Right ventricle myocardium inferior (tissue), 1 donor: ENCODE results near the gene PCDHA3. TPM values are rescaled to one million over a fixed set of nuclear protein-coding genes. Genes with fewer than 3 reads are reported as not detected.
A peak's percentile ranks its signal among the peaks of the same experiment; 100 is the strongest.
"Not testable (repeated sequence)": the region's sequence is repeated elsewhere in the genome, so short reads cannot be mapped to it uniquely, and the experiment has no call there.

Experiments
- ATAC-seq: fragments of 200-7000 bp; cut with Tn5 transposase; one replicate; pipeline ENCODE4 v1.9.1; 2020; ENCODE audit warnings: mild to moderate bottlenecking, moderate library complexity
- DNase-seq: peaks from one replicate; pipeline ENCODE4 v3.0.0; 2021; ENCODE audit errors: missing footprints
- intact Hi-C: fragments of 100-400 bp; cut with DNase I; formaldehyde crosslinking; loops from one replicate; pipeline ENCODE4 v1.11.0; 2022
- total RNA-seq: library from RNA; stranded (reverse); fragmentation: NEBNext Ultra II Directional; extraction: Animal tissue kit (Norgen Biotek cat#: 25700); gene quantifications from one replicate; pipeline ENCODE4 v1.2.1, GENCODE V29; 2021
- donor health status: DM: no; HTN: yes; CAD: no; lungs with severe emphysema.

The PCDHA3 gene
- total RNA-seq, 1 donor from 2014 or later, result 0.14 TPM

- ATAC-seq, intact Hi-C loops: not testable (repeated sequence)
- DNase-seq, result peak; percentile 55
These were observed 7.5 kb downstream of the PCDHA3 start for GRCh38 chr5:140808241-140808888.

GRCh38 chr5:140808889-140809291 lies 8.0 kb downstream of the PCDHA3 start:
- intact Hi-C loops, result no loop called here
- no peak for DNase-seq
- ATAC-seq, result no peak

DNA sequence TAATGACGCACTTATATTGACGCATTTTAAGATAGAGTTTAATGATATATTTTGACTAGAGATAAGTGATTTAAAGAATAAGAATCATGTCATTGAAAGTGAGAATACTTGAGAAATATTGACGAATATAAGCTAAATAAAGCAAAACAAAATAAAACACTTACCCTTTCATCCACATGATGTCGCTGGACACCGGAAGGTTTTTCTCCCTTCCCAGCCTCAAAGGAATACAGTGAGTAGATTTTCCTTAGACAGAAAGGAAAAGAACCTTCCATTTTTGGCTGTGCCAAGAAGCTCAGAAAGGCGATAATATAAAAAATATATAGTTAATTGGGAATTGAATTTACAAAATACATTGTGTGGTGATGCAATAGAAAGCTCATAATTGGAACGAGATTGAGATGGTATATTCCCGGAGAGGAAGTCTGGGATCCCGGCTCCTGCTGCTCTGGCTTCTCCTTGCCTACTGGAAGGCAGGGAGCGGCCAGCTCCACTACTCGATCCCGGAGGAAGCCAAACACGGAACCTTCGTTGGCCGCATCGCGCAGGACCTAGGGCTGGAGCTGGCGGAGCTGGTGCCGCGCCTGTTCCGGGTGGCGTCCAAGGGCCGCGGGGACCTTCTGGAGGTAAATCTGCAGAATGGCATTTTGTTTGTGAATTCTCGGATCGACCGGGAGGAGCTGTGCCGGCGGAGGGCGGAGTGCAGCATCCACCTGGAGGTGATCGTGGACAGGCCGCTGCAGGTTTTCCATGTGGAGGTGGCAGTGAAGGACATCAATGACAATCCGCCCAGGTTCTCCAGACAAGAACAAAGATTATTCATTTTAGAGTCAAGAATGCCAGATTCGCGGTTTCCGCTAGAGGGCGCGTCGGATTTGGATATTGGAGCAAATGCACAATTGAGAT lies 20.8 kb downstream of the PCDHA3 start, which contains the start of gene PCDHA5:
TSS of gene PCDHA5 (plus strand) at position 239 of the 906 bp plus-strand sequence.
- ATAC-seq, result no peak
- peak; percentile 54 for DNase-seq
- intact Hi-C loops, result no loop called here

GRCh38 chr5:140822281-140822629 lies 21.4 kb downstream of the PCDHA3 start:
- intact Hi-C loops, result no loop called here
- ATAC-seq, result no peak
- DNase-seq, result no peak

- ATAC-seq, intact Hi-C loops, DNase-seq: not testable (repeated sequence)
These were observed 22.1 kb downstream of the PCDHA3 start for GRCh38 chr5:140822969-140823368.

- DNase-seq, result peak; percentile 68
- intact Hi-C loops, result no loop called here
- ATAC-seq, result no peak
These were observed 22.6 kb downstream of the PCDHA3 start for GRCh38 chr5:140823475-140823874.

DNA sequence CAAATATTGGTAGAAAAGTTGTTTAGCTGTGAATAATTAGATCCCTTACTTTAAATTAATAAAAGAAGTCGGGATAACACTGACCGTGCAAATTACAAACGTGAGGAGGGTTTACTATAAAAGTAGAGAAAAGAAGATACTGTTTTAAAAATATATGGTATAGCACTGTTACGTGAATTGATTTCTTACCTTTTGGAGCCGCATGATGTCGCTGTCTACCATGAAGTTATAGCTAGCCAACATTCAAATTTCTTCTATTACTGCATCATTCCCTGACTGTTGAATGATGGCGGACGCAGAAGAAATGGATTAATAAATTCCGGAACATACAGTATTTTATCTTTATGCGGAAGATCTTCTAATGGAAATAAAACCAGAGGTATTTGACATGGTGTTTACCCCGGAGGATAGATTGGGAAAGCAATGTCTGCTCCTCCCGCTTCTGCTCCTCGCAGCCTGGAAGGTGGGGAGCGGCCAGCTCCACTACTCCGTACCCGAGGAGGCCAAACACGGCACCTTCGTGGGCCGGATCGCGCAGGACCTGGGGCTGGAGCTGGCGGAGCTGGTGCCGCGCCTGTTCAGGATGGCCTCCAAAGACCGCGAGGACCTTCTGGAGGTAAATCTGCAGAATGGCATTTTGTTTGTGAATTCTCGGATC lies 27.0 kb downstream of the PCDHA3 start, which contains the start of gene PCDHA6:
TSS of gene PCDHA6 (plus strand) at position 257 of the 658 bp plus-strand sequence. CDS start at position 389, 132 bp downstream.
- no peak for DNase-seq
- intact Hi-C loops, result no loop called here
- no peak for ATAC-seq

DNA sequence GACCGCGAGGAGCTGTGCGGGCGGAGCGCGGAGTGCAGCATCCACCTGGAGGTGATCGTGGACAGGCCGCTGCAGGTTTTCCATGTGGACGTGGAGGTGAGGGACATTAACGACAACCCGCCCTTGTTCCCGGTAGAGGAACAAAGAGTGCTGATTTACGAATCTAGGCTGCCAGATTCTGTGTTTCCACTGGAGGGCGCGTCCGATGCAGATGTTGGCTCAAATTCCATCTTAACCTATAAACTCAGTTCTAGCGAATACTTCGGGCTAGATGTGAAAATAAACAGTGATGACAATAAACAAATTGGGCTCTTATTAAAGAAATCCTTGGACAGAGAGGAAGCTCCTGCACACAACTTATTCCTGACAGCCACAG lies 27.5 kb downstream of the PCDHA3 start:
- DNase-seq (no peak), ATAC-seq (no peak)
- intact Hi-C loops, result no loop called here

GRCh38 chr5:140829511-140830501 lies 28.9 kb downstream of the PCDHA3 start:
- DNase-seq, result peak; percentile 62
- intact Hi-C loops, result loop anchor here (10.0 kb wide), 1 partner anchor 215 kb away; no protein-coding TSS in a partner anchor
- not testable (repeated sequence) for ATAC-seq

- intact Hi-C loops, result loop anchor here (10.0 kb wide), 1 partner anchor 211 kb away; no protein-coding TSS in a partner anchor
- ATAC-seq (no peak), DNase-seq (no peak)
These were observed 33.1 kb downstream of the PCDHA3 start, which contains the start of gene PCDHA7 for GRCh38 chr5:140833993-140834392. PCDHA7 (plus strand) TSS chr5:140834269; CDS start chr5:140834384, 115 bp downstream.

- not testable (repeated sequence) for DNase-seq, ATAC-seq
- intact Hi-C loops, result loop anchor here (10.0 kb wide), 1 partner anchor 210 kb away; no protein-coding TSS in a partner anchor
These were observed 33.7 kb downstream of the PCDHA3 start for GRCh38 chr5:140834439-140835008.

DNA sequence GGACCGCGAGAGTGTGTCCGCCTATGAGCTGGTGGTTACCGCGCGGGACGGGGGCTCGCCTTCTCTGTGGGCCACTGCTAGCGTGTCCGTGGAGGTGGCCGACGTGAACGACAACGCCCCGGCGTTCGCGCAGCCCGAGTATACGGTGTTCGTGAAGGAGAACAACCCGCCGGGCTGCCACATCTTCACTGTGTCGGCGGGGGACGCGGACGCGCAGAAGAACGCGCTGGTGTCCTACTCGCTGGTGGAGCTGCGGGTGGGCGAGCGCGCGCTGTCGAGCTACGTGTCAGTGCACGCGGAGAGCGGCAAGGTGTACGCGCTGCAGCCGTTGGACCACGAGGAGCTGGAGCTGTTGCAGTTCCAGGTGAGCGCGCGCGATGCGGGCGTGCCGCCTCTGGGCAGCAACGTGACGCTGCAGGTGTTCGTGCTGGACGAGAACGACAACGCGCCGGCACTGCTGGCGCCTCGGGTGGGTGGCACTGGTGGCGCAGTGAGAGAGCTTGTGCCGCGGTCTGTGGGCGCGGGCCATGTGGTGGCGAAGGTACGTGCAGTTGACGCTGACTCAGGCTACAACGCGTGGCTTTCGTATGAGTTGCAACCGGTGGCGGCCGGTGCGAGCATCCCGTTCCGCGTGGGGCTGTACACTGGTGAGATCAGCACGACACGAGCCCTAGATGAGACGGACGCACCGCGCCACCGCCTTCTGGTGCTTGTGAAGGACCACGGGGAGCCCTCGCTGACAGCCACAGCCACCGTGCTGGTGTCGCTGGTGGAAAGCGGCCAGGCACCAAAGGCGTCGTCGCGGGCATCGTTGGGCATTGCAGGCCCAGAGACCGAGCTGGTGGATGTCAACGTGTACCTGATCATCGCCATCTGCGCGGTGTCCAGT lies 35.0 kb downstream of the PCDHA3 start:
- DNase-seq, result peak; percentile 59
- no peak for ATAC-seq
- intact Hi-C loops, result loop anchor here (10.0 kb wide), 1 partner anchor 209 kb away; no protein-coding TSS in a partner anchor

DNA sequence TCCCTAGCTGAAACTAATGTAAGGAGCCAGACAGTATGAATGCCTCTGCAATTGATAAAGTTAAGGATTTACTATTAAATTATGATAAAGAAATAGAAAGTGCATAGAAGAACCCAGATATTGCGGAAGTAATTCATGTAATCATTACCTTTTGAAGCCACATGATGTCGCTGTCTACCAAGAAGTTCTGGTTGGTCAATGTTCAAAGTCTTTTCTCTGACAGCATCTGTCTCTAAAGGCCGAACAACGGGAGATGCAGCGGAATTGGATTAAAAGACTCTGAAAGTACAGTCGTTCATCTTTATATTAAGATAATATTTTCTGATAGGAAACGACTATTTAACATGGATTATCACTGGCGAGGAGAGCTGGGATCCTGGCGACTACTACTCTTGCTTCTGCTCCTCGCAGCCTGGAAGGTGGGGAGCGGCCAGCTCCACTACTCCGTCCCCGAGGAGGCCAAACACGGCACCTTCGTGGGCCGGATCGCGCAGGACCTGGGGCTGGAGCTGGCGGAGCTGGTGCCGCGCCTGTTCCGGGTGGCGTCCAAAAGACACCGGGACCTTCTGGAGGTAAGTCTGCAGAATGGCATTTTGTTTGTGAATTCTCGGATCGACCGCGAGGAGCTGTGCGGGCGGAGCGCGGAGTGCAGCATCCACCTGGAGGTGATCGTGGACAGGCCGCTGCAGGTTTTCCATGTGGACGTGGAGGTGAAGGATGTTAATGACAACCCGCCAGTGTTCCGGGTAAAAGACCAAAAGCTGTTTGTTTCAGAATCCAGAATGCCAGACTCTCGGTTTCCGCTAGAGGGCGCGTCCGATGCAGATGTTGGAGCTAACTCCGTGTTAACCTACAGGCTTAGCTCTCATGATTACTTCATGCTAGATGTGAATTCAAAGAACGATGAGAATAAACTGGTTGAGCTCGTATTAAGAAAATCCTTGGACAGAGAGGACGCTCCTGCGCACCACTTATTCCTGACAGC lies 40.4 kb downstream of the PCDHA3 start, which contains the start of gene PCDHA8:
TSS of gene PCDHA8 (plus strand) at position 210 of the 985 bp plus-strand sequence. CDS start at position 345, 135 bp downstream.
- intact Hi-C loops, result no loop called here
- DNase-seq (no peak), ATAC-seq (no peak)

GRCh38 chr5:140842798-140843733 lies 42.2 kb downstream of the PCDHA3 start:
- ATAC-seq (no peak), DNase-seq (no peak)
- intact Hi-C loops, result no loop called here
